ENCODE data around the gene NRTN. TPM values are rescaled to one million over a fixed set of nuclear protein-coding genes. Genes with fewer than 3 reads are reported as not detected.

Gene NRTN
- total RNA-seq, 2 donors from 2014 or later = 5.8 to 6.4 TPM

DNA sequence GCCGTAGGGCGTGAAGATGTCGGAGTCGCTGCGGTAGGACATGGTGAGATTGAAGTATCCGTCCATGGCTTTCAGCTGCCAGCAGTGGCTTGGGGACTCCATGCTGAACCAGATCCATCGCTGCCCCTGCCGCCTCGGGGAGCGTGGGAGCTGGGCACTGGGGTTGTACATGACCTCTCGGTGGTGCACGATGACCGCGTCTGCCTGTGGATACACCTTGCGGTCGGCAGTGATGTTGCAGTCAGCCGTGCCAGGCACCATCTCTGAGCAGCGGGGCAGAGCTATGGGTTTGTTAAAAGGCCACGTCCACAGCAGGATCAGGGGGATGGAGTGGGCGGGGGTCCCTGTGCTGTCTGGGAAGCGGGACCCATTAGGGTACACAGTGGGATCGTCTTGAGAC lies 27.2 kb downstream of the NRTN start:
- Histone ChIP-seq H3K36me3 (ENCODE audit: control insufficient read depth, insufficient read depth, low read length) (no peaks in the 10 kb centered on the region), H3K27me3 (ENCODE audit: control insufficient read depth, insufficient read depth, low read length, poor library complexity, severe bottlenecking) (no peaks in the 10 kb centered on the region), H3K9me3 (ENCODE audit: control insufficient read depth, low read length) (no peaks in the 10 kb centered on the region), H3K9ac (ENCODE audit: extremely low read depth, low read length, poor library complexity, severe bottlenecking) (no peak overlapping the region), H3K4me3 (ENCODE audit: low read length) (no peak overlapping the region), H3K4me1 (ENCODE audit: control insufficient read depth, insufficient read depth, low read length) (no peaks in the 10 kb centered on the region), H3K27ac (ENCODE audit: low read depth, low read length) (no peak overlapping the region)
- H3K4me3 Mint-ChIP-seq = no peak overlapping the region
- TF ChIP-seq, protein P1, sequence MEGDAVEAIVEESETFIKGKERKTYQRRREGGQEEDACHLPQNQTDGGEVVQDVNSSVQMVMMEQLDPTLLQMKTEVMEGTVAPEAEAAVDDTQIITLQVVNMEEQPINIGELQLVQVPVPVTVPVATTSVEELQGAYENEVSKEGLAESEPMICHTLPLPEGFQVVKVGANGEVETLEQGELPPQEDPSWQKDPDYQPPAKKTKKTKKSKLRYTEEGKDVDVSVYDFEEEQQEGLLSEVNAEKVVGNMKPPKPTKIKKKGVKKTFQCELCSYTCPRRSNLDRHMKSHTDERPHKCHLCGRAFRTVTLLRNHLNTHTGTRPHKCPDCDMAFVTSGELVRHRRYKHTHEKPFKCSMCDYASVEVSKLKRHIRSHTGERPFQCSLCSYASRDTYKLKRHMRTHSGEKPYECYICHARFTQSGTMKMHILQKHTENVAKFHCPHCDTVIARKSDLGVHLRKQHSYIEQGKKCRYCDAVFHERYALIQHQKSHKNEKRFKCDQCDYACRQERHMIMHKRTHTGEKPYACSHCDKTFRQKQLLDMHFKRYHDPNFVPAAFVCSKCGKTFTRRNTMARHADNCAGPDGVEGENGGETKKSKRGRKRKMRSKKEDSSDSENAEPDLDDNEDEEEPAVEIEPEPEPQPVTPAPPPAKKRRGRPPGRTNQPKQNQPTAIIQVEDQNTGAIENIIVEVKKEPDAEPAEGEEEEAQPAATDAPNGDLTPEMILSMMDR (conservative IDR thresholded peaks at IDR 0.05) = no peak
- no peak overlapping the region for H3K27ac Mint-ChIP-seq
- WGBS, 2 experiments (ENCODE audit: insufficient coverage in 1 of 2, insufficient read length in 1 of 2) = 92 to 93% methylated on average over 16 to 21 of the region's 22 CpGs
- DNase-seq = no peak
- no peaks in the 10 kb centered on the region for H3K9me3 Mint-ChIP-seq
- no peaks in the 10 kb centered on the region for H3K36me3 Mint-ChIP-seq (ENCODE audit: low read depth)
- no peaks in the 10 kb centered on the region for H3K4me1 Mint-ChIP-seq
- peaks cover 20% of the 10 kb centered on the region for H3K27me3 Mint-ChIP-seq (ENCODE audit: insufficient read depth)

DNA sequence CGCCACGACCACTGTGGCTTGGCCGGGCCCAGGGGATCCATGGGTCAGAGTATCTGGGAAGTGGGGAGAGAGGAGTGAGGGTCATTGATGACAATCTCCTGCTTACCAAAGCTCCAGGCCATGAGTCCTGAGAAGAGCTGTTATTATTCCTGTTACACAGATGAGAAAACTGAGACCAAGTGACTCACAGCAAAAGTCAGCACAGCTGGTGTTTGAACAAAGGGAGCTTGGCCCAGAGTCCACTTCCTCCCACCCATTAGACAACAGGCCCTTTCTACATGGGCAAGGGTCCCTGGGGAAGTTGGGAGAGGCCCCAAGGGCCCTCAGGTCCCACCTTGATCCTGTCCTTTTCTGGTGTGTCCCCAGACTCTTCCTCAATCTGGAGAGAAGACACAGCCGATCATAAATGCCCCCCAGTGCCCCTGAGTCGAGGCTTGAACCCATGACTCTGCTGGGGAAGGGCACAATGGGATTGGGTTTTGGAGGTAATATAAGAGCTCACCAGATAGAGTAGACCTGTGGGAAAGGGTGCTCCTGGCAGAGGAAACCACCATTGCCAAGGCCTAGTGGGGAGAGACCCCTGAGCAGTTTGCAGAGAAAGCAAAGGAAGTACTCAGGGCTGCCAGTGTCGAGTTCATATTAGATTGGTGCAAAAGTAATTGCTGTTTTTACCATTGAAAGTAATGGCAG lies 27.8 kb downstream of the NRTN start:
- Histone ChIP-seq H3K9me3 (ENCODE audit: control insufficient read depth, low read length) (no peaks in the 10 kb centered on the region), H3K9ac (ENCODE audit: extremely low read depth, low read length, poor library complexity, severe bottlenecking) (no peak overlapping the region), H3K4me3 (ENCODE audit: low read length) (no peak overlapping the region), H3K36me3 (ENCODE audit: control insufficient read depth, insufficient read depth, low read length) (no peaks in the 10 kb centered on the region), H3K4me1 (ENCODE audit: control insufficient read depth, insufficient read depth, low read length) (no peaks in the 10 kb centered on the region), H3K27ac (ENCODE audit: low read depth, low read length) (no peak overlapping the region), H3K27me3 (ENCODE audit: control insufficient read depth, insufficient read depth, low read length, poor library complexity, severe bottlenecking) (no peaks in the 10 kb centered on the region)
- TF ChIP-seq, protein P1 (conservative IDR thresholded peaks at IDR 0.05) = no peak
- Mint-ChIP-seq H3K27ac (no peak overlapping the region), H3K36me3 (ENCODE audit: low read depth) (no peaks in the 10 kb centered on the region), H3K4me3 (no peak overlapping the region), H3K27me3 (ENCODE audit: insufficient read depth) (peaks cover 20% of the 10 kb centered on the region), H3K4me1 (no peaks in the 10 kb centered on the region), H3K9me3 (no peaks in the 10 kb centered on the region)
- WGBS, 2 experiments (ENCODE audit: insufficient coverage in 1 of 2, insufficient read length in 1 of 2) = 90 to 94% methylated on average over 6 of the region's 6 CpGs
- DNase-seq = no peak

DNA sequence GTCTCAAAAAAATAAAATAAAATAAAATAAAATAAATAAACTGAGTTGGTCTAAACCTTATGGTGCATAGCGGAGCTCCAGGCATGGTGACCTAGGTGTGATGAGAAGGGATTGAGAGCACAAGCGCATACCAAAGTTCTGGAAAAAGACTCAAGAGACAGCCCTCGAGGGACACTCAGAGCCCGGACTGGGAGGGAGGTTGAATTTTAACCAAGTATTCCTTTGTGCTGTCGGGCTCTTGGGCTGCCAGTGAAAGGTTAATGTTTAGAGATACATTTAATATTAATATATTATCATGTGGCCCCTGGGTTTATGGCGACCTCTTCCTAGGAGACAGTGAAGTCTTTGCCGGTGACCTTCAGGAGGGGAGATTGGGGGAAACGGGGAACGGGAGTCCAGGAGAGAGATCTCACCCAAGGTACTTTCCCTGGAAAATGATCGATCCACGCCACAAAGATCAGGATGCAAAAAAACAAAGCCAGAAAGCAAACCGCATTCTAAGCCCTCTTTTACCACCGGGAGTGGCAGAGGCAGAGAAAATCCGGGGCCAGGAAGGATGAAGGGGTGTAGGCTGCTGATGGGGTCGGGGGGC lies 33.0 kb downstream of the NRTN start:
- H3K27ac Mint-ChIP-seq = no peak overlapping the region
- H3K27me3 Mint-ChIP-seq (ENCODE audit: insufficient read depth) = peaks cover 15% of the 10 kb centered on the region
- H3K4me1 ChIP-seq (ENCODE audit: control insufficient read depth, insufficient read depth, low read length) = no peaks in the 10 kb centered on the region
- no peak overlapping the region for H3K4me3 ChIP-seq (ENCODE audit: low read length)
- H3K9ac ChIP-seq (ENCODE audit: extremely low read depth, low read length, poor library complexity, severe bottlenecking) = no peak overlapping the region
- H3K9me3 ChIP-seq (ENCODE audit: control insufficient read depth, low read length) = no peaks in the 10 kb centered on the region
- no peaks in the 10 kb centered on the region for H3K9me3 Mint-ChIP-seq
- DNase-seq = no peak
- no peaks in the 10 kb centered on the region for H3K36me3 Mint-ChIP-seq (ENCODE audit: low read depth)
- WGBS, 2 experiments (ENCODE audit: insufficient coverage in 1 of 2, insufficient read length in 1 of 2) = 94 to 98% methylated on average over 10 to 14 of the region's 15 CpGs
- TF ChIP-seq, protein P1 (conservative IDR thresholded peaks at IDR 0.05) = no peak
- no peak overlapping the region for H3K4me3 Mint-ChIP-seq
- H3K4me1 Mint-ChIP-seq = no peaks in the 10 kb centered on the region
- no peaks in the 10 kb centered on the region for H3K36me3 ChIP-seq (ENCODE audit: control insufficient read depth, insufficient read depth, low read length)
- H3K27ac ChIP-seq (ENCODE audit: low read depth, low read length) = no peak overlapping the region
- no peaks in the 10 kb centered on the region for H3K27me3 ChIP-seq (ENCODE audit: control insufficient read depth, insufficient read depth, low read length, poor library complexity, severe bottlenecking)

Measured in endodermal cell (in vitro differentiated cells).